EH (cell line): Measurements from ENCODE around the gene IZUMO4.
"Not testable (repeated sequence)": the region's sequence is repeated elsewhere in the genome, so short reads cannot be mapped to it uniquely, and the experiment has no call there.

Experiments
- DNase-seq: peaks from one replicate; pipeline ENCODE4 v3.0.0-alpha.2; 2015; ENCODE audit warnings: low read depth

IZUMO4 gene

GRCh38 chr19:2080336-2080988 is 16.3 kb upstream of the IZUMO4 start:
- no peak for DNase-seq

- DNase-seq = no peak
Observed at GRCh38 chr19:2081873-2082810, 14.6 kb upstream of the IZUMO4 start.

- DNase-seq = no peak
Observed at GRCh38 chr19:2083174-2083854, 13.4 kb upstream of the IZUMO4 start.

GRCh38 chr19:2084993-2085720 is 11.6 kb upstream of the IZUMO4 start:
- peak; percentile 81 for DNase-seq

- peak; percentile 13 for DNase-seq
Observed at GRCh38 chr19:2086695-2087620, 9.8 kb upstream of the IZUMO4 start.

GRCh38 chr19:2087621-2088100 is 9.1 kb upstream of the IZUMO4 start:
- DNase-seq = no peak

GRCh38 chr19:2089001-2089711 is 7.6 kb upstream of the IZUMO4 start:
- DNase-seq = peak; percentile 69

- DNase-seq = no peak
Observed at GRCh38 chr19:2089727-2090053, 7.0 kb upstream of the IZUMO4 start.

GRCh38 chr19:2091926-2092525 is 4.7 kb upstream of the IZUMO4 start:
- not testable (repeated sequence) for DNase-seq

GRCh38 chr19:2096034-2096479 is 658 bp upstream of the IZUMO4 start, which contains the start of gene MOB3A:
MOB3A (minus strand) TSS chr19:2096326; CDS start chr19:2078560, 17,766 bp downstream.
- peak; percentile 89 for DNase-seq

- DNase-seq = no peak
Observed at GRCh38 chr19:2097203-2097885, 629 bp downstream of the IZUMO4 start.

- DNase-seq = no peak
Observed at GRCh38 chr19:2097886-2098327, 1.2 kb downstream of the IZUMO4 start.

GRCh38 chr19:2099054-2099501 is 2.4 kb downstream of the IZUMO4 start:
- DNase-seq = no peak

- no peak for DNase-seq
Observed at GRCh38 chr19:2099937-2100718, 3.4 kb downstream of the IZUMO4 start.

GRCh38 chr19:2100719-2101061 is 4.0 kb downstream of the IZUMO4 start:
- no peak for DNase-seq

- no peak for DNase-seq
Observed at GRCh38 chr19:2101417-2102335, 5.0 kb downstream of the IZUMO4 start.
